Stimulated activated CD4-positive, alpha-beta T cell treated with anti-CD3 and anti-CD28 coated beads, Interleukin-1b, Interleukin-23, amount 100 ng/mL, for 48 hours (primary cell): ENCODE data around the gene TUFT1.
"Not testable (repeated sequence)": the region's sequence is repeated elsewhere in the genome, so short reads cannot be mapped to it uniquely, and the experiment has no call there.

Experiments
- DNase-seq: peaks from one replicate; pipeline ENCODE4 v3.0.0-alpha.2; 2020

The TUFT1 gene

DNA sequence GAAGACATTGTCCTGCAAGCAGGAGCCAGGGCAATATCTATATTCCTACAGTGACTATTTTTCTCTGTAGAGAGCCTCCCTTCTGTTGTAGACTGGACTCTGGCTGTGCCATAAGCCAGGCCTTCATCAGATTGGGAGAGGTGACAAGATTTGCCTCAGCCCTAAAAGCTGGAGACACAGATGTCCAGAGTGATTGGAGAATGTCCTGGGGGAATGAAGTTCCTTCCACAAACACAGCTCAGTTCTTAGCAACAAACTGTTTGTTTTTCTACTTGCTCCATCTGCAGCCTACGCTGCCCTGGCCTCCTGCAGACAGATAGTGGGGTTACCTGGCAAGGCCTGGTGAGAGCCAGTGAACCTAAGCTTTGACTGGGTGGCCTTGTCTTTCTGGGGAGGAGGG is 41.8 kb downstream of the TUFT1 start:
- DNase-seq, result no peak

GRCh38 chr1:151583796-151584195 is 43.7 kb downstream of the TUFT1 start:
- DNase-seq, result no peak

DNA sequence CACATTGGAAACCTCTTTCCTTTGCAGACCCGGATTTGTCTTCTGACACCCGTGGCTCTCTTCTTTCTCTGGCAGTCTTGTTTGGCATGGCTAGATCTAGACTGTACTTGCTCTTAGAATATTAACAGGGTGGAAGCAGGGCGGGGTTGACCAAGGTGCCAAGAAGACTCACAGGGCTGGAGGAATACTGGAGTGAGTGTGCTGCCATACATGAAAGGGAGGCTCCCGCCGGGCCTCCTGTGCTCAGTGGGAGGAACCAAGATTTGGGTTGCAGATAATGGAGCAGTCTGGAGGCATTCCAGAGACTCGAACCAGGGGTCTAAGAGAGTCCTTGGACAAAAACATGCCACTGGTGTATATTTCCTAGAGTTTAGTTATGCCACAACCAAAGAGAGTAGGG is 44.2 kb downstream of the TUFT1 start:
- DNase-seq, result no peak

DNA sequence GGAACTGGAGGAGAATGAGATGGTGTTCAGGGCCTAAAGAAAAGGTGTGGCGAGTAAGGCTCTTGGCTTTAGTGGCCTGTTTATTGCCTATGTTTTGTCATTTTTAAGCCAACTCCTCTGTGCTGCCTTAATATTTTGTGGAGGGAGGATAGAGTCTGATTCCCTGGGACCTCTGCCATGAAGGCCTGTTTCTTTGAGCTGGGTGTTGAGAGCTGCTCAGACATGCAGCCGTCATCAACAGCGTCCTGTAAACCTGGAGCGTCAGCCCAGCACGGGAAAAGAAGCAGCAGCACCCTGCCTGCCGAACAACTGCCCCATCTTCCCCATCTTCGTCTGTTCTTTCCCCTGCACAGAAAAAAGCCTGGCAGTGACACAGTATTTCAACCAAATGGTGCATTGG is 44.7 kb downstream of the TUFT1 start:
- DNase-seq, result no peak

DNA sequence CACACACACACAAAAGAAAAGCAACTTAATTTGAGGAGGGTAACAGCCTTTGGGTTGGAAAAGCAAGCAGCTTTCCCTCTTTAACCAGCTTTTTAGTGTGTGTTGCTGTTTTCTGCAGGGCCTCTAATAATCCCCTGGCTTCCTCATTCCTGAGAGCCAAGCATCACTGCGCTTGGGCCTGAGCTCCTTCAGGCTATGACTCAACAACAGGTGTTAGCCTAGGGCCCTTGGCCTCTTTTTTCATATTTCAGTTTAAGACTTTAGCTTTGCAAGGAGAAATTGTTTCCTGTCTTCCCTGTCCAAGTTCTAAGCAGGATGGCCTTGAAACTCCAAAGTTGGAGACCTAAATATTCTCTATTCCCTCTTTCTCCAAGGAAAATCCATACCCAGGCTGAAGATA is 45.5 kb downstream of the TUFT1 start:
- DNase-seq, result no peak

DNA sequence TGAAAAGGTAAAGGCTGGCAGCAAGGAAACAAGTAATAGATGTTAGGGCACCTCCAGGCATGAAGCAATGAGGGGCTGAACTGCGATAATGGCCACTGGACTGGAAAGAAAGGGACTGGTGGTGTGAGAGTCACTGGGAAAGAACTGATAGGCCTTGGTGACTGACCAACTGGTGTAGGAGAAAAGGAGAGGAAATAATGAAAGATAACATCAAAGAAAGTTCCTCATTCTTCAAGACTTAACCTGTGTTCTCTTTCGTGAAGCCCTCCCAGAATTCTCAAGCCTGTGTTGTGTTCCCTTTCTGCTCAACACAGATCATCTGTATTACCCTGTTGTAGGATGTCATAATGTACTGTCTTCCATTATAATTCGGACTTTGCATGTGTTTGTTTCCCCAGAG is 50.9 kb downstream of the TUFT1 start:
- no peak for DNase-seq

DNA sequence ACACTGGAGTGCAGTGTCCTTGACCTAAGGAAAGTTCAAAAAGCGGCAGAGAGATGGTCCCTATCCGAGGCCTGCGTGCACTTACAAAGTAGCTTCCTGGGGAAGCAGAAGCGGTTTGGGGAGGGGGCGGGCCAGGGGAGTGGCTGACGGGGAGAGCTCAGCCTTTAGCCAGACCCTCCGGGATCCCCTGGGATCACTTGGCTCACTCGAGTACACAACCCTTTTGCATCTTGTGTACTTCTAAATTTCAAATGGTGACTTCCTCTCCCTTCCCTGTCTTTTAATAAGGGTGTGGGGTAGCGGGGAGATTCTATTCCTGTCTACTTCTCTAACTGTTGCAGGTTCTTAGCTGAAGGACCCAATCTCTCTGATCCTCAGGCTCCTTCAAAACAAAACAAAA is 53.6 kb downstream of the TUFT1 start:
- DNase-seq, result no peak

GRCh38 chr1:151594143-151594625 is 54.1 kb downstream of the TUFT1 start:
- peak; percentile 87 for DNase-seq

DNA sequence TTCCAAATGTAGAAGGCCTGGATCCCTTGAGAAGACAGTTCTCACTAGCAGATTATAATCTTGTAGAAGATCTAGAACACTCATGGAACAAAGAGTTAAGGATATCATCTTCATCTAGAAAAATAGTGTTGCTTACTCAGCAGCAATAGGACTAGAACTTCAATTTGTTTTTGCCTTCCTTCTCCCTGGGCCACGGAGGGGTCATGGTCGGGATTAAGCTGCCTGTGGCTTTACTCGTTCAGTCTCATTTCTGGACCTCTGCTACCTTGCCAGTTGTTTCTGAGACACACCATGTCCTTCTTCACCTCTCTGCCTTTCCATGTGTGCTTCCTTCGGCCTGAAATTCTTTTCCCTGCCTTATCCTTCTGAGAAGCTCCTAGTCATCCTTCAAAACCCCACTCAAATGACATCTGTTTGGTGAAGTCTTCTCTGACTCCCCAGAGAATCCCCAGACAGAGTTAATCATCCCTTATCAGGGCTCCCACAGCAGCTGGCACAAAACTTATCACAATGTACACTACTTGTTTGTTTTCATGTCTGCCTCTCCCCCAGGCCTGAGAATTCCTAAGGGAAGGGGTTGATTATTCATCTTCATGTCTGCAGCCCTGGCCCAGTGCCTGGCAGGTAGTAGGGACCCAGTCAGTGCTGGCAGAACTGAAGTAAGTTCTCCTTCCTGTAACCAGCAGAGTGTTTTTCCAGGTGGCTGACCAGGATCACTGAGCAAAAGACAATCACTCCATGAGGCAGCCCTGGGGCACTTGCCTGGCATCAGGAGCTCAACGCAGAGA is 56.3 kb downstream of the TUFT1 start:
- DNase-seq, result no peak

DNA sequence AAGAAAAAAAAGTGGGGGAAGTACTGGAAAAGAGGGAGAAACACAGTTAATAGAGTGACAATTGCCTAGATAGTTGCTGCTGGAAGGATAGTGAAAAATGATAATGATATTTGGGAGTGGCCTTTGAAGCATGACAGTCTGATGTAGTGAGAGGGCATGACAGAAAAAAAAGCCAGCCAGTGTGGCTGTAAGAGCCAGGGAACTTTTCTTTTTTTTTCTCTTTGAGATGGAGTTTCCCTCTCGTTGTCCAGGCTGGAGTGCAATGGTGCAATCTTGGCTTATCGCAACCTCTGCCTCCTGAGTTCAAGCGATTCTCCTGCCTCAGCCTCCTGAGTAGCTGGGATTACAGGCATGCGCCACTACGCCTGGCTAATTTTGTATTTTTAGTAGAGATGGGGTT is 62.4 kb downstream of the TUFT1 start:
- not testable (repeated sequence) for DNase-seq

DNA sequence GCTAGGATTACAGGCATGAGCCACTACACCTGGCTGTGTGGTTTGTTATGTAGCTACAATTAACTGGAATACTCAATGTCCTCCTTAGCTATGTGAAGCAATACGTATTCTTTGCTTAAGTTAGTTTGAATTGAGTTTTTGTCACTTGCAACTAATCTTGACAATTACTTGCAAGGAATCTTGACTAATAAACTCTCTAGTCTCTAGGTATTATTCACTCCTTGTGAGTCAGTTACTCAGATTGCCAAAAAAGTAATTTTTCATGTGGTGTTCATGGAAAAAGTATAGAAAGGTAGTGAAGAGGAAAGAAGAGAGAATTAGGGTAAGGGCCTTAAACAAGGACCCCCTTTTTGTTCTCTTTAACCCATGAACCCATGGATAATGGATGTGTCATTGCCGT is 64.2 kb downstream of the TUFT1 start:
- DNase-seq, result no peak

GRCh38 chr1:151606384-151606783 is 66.3 kb downstream of the TUFT1 start:
- no peak for DNase-seq

DNA sequence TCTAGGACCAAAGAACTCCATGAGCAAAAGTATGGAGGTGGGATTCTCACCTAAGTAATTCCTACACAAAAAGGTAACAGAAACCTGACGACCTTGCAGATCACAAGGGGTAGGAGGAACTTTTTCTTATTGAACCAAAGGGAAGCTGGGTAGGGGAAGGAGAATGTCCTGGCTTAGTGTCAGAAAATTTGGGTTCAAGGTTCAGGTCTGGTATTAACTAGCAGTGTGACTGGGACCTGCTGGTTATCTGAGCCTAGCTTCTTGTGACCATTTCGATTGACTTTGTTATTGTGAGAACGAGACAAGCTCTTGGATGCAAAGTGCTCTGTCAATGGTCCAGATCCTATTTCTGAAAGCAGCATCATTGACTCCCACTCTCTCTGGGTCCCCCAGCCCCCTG is 66.7 kb downstream of the TUFT1 start:
- DNase-seq, result no peak

DNA sequence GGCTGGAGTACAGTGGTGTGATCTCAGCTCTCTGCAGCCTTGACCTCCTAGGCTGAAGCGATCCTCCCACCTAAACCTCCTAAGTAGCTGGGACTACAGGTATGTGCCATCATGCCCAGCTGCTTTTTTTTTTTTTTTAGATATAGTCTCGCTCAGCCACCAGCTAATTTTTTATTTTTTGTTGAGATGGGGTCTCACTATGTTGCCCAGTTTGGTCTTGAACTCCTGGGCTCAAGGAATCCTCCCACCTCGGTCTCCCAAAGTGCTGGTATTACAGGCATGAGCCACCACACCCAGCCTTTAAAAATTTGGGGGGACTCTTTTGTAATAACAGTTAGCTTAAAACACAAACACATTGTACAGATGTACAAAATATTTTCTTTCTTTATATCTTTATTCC is 70.0 kb downstream of the TUFT1 start:
- DNase-seq, result no peak

GRCh38 chr1:151611288-151611790 is 71.2 kb downstream of the TUFT1 start:
- DNase-seq, result no peak

- DNase-seq, result peak; percentile 89
Measured at GRCh38 chr1:151611832-151612500, 71.9 kb downstream of the TUFT1 start, which contains the start of gene SNX27. TSS of gene SNX27 (plus strand) at chr1:151612050. CDS start at chr1:151612202, 152 bp downstream.

GRCh38 chr1:151612501-151613281 is 72.6 kb downstream of the TUFT1 start:
- DNase-seq, result peak; percentile 8

DNA sequence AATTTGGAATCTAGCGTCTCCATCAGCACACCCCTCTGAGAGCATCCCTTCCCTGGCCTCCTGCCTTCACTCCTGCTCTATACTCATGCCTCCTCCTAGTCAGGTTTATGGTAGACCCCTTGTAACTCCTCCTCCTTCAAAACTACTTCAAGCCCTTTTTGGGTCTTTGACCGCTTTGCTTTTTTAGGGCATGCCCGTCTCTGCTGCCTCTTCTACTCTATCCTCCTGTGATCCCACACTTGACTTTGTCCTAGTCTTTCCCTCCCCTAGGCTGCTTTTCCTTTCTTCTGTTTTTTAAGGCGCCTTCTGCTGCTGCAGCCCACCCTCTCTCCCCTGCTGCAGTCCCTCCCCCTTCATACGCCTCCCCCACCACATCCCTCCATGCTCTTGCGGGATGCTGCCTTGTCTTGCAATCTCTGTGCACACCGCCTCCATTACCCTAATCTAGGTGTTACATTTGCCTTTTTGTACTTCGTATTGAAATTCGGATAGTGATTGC is 73.2 kb downstream of the TUFT1 start:
- no peak for DNase-seq

DNA sequence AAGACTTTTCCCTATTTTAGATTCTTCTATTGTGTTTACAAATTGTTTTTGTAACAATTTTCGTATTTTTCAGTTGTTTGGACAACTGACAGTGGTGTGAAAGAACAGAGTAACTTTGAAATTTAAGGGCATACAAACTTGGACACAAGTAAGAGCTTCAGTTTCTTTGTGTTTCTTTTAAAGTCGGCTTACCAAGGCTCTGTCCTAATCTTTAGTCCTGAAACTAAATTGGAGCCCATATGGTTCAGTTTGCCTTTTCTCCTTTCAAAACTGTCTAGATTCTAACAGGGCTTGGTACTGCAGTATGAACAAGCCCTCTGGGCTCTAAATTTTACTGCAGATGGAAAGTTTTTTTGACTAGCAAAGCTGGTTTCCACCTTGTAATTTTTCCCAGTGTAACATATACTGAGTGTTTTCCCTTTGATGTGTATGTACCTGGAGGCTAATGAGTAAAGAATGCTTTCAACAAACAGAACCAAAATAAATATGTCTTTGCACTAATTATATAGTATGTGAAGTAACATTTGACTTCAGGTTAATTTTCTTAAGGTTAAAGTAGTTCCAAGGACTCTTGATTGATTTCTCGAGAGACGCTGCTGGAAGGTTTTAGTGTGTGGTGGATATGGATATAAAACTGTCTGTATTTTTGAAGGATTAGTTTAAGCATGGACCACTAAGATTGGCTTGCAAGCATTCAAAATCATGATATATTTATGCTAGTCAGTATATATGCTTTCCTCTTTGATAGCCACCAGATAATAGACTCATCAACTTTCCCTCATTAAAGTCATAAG is 75.8 kb downstream of the TUFT1 start:
- DNase-seq, result no peak

DNA sequence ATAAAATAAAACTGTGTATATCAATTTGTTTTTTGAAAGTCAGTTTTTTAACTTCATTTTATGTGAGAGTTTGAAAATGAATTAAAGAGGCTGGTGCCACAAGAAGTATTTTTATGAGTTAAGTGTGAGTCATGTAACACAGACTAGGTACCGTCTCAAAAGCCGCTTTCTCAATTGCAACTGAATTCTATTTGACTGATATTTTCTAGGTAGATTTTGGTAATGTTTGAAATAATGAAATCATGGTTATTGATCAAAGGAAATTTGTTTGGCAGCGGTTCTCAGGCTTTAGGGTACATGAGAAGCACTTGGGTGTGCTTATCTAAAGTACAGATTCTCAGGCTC is 76.4 kb downstream of the TUFT1 start:
- no peak for DNase-seq

GRCh38 chr1:151618003-151618402 is 77.9 kb downstream of the TUFT1 start:
- DNase-seq, result no peak

DNA sequence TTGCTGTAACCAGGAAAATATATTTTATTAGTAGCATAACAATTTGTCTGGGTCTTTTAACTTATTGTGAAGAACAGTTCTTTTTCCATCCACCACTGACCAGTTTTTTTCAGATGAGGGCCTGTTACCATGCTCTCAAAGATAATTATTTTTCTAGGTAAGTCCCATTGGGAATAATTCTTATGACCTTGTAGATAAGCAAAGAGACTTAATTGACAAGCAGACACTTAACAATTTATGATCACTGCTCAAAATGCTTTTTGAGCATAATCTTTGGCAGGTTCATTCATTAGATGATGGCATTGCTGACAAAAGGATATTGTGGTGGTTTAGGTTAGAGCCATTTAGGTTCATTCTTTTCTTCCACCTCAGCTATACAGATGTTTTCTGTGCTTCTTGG is 78.4 kb downstream of the TUFT1 start:
- no peak for DNase-seq
